ENCODE results near the gene SLC43A1.
"Not testable (repeated sequence)": the region's sequence is repeated elsewhere in the genome, so short reads cannot be mapped to it uniquely, and the experiment has no call there.

SLC43A1 gene

DNA sequence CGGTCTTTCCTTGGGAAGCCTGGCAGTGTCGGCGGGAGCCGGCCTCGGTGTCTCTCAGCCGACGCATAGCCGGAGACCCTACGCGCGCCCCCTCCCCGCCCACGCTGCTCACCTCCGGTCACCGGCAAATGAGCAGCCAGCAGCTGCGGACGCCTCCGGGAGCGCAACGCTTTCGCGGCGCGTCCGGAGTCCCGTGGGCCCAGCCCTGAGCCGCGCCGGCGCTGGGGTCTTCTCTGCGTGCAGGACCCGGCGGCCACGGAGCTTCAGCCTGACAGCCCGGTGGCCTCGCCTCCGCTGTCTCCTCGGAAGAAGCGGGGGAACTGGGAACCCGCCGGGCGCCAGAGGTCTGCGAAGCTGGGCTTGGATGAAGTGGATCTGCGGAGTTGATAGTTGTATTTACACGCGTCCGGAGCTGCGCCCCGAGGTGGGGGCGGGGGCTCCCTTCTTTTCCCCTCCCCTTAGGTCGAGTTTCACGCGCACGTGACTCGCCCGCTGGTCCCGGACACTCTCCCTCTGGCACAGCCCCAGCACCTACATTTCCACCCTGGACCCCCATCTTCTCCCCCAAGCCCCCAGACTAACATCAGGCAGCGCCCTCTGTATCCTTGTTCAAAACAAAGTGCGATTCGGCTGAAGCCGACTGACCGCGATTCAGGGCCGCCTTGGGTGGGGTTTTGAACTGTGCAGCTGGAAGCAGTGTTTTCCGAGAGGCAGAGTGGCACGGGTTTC, at the start of gene SLC43A1:
Gene SLC43A1 (minus strand): TSS at position 371 of the 729 bp plus-strand sequence. CDS start 1,591 bp downstream, outside the sequence.
- DNase-seq (ENCODE audit: low read depth) = no peak

DNA sequence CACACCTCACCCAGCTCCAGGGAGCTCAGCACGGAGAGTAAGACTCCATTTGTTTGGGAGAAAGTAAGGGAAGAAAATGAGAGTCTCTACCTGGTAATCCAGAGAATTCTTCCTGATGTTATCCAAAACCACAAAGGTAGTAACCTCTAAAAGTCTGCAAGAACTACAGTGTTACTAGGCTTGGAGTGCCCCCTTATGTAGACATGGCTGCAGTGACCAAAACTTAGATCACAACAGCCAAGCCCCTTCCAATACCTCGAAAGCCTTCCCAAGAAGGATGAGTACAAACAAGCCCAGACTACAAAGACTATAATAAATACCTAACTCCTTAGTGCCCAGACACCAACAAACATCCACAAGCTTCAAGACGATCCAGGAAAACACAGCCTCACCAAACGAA, 47.1 kb upstream of the SLC43A1 start:
- no peak for DNase-seq (ENCODE audit: low read depth)

DNA sequence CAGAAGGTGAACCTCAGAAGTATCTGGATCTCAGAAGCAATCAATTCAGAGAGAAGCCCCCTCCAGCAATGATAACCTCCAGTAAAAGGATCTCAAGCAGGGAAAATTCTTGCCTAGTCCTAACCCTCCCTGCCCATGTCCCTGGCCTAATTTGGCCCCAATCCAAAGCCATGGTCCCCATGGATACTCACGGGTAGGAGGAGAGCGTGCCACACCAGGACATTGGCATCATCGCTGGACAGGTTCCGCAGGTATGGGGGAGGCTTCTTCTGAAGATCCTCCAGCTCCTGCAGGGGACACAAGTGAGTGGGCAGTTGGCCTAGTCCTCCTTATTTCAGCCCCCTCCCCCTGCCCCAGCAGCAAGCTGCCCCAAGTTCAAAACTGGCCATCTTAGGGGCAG, 44.6 kb upstream of the SLC43A1 start:
- DNase-seq (ENCODE audit: low read depth) = no peak

DNA sequence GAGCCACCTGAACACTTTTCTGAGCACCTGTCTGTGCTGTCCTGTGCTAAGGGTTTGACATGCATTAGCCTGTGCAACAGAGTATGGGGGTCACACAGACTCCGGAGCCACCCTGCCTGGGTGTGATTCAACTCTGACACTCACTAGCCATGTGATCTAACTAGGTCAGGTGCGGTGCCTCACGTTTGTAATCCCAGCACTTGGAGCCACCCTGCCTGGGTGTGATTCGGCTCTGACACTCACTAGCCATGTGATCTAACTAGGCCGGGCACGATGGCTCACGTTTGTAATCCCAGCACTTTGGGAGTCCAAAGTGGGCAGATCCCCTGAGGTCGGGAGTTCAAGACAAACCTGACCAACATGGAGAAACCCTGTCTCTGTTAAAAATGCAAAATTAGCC, 40.5 kb upstream of the SLC43A1 start:
- no peak for DNase-seq (ENCODE audit: low read depth)

DNA sequence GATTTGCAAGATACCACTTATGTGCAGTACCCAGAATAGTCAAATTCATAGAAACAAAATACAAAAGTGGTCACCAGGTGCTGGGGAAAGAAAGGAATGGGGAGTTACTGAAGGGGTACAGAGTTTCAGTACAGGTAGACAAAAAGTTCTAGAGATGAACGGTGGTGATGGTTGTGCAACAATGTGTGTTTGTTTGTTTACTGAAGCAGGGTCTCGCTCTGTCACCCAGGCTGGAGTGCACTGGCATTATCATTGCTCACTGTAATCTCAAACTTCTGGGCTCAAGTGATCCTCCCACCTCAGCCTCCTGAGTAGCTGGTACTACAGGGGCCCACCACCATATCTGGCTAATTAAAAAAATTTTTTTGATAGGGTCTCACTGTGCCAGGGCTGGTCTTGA, 39.9 kb upstream of the SLC43A1 start:
- no peak for DNase-seq (ENCODE audit: low read depth)

DNA sequence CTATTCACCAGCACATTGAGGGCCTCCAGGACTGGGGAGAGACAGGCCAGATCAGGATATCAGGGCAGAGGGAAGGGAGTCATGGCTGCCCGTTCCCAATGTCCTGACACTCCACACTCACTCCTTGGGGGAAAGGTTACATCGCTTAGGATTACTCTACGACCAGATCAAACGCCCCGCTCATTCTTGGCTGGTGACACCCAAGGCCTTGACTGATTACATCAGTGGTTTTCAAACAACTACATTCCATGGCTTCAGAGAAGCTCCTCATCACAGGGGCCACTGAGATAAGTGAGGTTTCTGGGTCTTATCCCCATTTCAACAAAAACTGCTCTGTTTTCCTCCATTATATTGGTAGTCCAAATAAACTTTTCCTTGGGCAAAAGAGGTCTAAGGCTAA, 37.0 kb upstream of the SLC43A1 start:
- no peak for DNase-seq (ENCODE audit: low read depth)

DNA sequence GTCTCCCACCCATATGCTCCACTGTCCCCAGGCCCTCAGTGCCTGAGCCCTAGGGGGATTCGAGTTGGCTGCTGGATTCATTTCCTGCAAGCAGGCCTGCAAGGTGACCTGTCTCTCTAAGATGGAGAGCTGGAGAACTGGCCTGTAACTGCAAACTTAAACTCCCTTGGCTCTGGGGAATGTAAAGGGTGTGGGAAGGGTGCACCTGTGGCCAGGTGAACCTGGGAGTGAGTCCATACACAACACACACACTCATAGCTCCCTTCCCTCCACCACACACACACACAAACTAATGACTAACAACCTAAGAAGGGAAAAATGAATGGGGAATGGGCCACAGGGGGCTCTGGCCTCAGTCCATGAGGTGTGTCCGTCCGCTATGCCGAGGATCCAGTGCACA, 36.4 kb upstream of the SLC43A1 start:
- no peak for DNase-seq (ENCODE audit: low read depth)

DNA sequence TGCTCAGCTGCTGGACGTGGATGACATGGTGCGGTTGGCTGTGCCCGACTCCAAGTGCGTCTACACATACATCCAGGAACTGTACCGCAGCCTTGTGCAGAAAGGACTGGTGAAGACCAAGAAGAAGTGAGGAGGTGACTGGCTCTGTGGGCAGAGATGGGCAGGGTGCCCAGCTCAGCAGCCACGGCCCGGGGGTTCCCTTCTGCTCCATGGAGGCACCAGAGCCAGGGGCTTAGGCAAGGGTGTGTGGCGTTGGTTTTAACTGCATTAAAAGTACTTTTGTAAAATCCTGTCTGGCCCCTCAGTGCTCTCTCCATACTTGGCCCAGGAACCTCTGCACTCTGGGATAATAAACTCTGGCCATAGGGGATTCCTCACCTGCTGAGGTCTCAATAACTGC, 34.5 kb upstream of the SLC43A1 start:
- no peak for DNase-seq (ENCODE audit: low read depth)

DNA sequence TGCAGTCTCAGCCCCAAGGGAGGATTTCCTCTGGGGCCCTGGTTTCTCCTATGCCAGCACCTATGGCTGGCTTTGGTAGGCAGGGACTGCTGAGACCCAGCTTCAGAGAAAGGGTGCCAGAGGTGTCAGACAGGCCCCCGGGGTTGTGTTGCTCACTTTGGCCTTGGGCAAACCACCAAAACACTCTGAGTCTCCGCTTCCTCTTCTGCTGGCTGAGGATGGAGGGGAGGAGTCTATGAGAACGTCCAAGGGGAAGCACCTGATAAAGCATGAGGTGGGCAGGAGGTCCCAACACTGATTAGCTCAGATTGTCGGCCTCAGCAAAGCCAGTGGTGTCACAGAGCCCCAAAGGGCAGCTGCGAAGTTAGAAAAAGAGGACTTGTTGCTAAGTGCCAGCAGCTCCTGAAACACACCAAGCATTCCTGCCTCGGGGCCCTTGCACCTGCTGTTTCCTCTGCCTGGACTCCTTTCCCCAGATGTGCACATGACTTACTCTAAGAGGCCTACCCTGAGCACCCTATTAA, 32.4 kb upstream of the SLC43A1 start:
- no peak for DNase-seq (ENCODE audit: low read depth)

DNA sequence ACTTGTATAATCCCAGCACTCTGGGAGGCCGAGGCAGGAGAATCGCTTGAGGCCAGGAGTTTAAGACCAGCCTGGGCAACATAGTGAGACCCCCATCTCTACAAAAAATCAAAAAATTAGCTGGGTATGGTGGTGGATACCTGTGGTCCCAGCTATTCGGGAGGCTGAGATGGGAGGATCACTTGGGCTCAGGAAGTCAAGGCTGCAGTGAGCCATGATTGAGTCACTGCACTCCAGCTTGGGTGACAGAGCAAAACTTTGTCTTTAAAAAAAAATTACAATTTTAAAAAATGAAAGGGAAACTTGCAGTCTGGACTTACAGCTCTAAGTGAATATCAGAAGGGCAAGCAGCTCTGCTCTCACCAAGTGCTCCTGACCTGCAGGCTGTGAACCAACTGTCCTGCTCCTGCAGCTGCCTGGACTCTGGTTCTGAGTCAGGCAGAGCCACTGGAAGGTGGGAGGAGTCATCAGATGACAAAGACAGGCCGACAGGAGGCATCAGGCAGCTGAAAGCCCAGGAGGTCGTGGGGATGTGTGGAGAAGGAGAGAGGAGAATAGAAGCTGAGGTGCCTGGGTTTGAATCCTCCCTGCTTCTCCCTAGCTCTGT, 31.5 kb upstream of the SLC43A1 start:
- DNase-seq (ENCODE audit: low read depth) = no peak

DNA sequence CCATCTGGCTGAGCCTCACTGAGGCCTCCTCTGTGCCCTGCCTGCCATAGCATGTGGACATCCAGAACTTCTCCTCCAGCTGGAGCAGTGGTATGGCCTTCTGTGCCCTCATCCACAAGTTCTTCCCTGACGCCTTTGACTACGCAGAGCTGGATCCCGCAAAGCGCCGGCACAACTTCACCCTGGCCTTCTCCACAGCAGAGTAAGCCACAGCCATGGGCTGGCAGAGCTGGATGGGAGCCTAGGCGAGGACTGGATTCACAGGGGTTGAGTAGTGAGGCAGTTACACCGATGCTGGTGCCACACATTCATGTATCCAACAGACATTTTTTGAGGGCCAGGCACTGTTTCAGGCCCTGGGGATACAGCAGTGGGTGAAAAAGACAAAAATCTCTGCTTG, 30.9 kb upstream of the SLC43A1 start:
- DNase-seq (ENCODE audit: low read depth) = no peak

DNA sequence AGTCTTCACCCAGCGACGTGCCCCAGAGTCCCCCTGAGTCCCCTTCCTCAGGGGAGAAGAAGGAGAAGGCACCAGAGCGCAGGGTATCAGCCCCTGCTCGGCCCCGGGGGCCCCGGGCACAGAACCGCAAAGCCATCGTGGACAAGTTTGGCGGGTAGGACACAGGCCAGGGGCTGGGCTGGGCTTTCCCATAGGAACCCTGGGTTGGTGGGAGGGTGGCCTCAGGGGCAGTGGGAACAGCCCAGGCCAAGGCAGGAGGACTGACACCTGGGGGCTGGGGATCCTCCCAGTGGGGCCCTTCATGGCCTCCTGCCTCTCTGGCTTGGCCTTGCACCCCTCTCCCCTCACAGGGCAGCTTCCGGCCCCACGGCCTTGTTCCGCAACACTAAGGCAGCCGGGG, 30.4 kb upstream of the SLC43A1 start:
- no peak for DNase-seq (ENCODE audit: low read depth)

DNA sequence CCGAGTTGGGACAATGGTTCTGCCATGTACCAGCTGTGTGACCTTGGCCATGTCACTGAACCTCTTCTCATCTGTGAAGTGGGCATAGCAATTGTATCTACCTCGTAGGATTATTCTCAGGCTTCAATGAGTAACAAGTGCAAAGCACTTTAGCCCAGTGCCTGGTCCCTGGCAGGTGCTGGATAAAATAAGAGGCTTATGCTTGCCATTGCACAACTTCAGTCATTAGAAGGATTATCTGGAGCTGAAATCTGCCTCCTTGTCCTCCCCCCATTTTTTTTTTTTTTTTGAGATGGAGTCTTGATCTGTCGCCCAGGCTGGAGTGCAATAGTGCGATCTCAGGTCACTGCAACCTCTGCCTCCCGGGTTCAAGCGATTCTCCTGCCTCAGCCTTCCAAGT, 29.1 kb upstream of the SLC43A1 start:
- no peak for DNase-seq (ENCODE audit: low read depth)

DNA sequence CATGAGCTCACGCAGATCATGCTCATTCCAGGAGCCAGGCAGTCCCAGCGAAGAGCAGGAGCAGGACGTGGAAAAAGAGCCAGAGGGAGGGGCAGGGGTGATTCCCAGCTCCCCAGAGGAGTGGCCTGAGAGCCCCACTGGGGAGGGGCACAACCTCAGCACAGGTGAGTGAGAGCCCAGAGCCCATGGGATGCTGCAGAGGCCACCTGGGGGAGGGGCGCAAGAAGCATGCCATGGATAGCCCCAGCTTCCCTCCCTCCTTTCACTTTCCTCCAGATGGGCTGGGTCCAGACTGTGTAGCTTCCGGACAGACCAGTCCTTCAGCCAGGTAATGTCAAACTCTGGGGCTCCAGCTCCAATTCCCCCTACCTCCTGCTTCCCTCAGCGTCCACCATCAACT, 28.1 kb upstream of the SLC43A1 start:
- no peak for DNase-seq (ENCODE audit: low read depth)

DNA sequence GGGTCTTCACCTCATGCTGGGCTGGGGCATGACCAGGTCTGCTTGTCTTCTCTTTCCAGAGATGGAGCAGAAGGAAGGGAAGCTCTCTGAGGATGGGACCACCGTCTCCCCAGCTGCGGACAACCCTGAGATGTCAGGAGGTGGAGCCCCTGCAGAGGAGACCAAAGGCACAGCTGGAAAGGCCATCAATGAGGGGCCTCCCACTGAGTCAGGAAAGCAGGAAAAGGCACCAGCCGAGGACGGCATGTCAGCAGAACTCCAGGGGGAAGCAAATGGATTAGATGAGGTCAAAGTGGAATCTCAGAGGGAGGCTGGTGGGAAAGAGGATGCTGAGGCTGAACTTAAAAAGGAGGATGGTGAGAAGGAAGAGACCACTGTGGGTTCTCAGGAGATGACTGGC, 27.1 kb upstream of the SLC43A1 start:
- DNase-seq (ENCODE audit: low read depth) = no peak

DNA sequence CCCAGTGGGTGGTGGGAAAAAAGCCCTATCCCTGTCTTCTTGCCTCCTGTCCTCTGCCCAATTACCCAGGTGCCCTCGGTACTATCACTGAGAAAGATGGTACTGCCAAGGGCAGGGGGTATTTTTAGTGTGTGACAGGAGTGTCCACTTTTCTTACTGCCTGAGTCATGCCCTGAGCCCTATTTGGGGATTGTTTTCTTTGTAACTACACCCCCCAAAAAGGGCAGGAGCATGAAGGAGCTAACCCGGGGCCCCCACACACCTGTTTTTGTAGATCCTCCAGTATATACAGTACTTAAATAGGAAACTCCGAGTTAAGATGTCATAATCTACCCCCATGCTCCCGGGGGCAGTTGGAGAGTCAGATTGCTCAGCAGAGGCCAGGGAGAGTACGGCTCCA, 25.7 kb upstream of the SLC43A1 start:
- DNase-seq (ENCODE audit: low read depth) = no peak

DNA sequence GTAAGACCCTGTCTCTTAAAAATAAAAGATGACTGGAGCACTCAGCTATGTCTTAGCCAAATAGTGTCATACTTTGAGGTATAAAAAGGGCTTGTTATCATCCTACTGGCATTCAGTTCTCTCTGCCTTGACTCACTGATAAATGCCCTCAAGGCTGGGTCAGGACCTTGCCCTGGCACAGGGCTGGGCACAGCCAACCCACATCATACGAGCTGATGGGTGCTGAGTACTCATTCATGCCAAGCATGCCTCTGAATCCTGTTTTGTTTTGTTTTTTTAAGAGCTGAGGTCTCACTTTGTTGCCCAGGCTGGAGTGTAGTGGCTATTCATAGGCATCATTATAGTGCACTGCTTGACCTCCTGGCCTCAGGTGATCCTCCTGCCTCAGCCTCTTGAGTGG, 23.8 kb upstream of the SLC43A1 start:
- no peak for DNase-seq (ENCODE audit: low read depth)

DNA sequence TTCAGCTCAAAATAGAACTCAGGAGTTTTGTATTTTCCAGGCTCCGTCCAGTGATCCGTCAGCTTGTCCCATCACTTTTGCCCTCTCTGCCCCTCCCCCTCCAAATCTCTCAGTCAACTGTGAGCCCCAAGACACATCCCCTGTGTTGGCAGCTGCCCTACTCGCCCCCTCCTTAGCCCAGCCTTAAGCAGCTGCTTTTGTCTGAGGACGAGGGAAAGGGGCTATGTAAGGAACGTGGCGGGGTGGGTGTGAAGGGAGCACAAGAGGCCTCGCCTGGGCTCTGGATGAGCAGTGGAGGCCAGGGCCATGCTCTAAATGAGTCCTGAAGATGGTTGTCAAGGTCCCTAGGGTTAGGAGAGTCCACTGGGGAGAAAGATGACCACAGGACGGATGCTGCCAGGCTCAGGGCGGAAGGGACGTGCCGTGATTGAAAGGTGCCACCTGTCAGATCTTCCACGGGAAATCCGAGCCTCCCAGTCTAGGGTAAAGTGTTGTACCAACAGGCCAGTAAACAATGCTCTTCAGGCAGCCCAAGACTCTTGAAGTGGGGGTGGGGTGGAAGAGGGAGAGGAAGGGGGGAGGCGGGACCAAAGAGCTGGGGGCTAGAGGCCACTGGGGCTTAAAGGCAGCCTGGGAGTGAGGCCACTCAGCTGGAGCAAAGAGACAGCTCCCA, 21.6 kb upstream of the SLC43A1 start, which contains the start of gene SMTNL1:
Gene SMTNL1 (plus strand): TSS at position 649 of the 673 bp plus-strand sequence. CDS start 5,048 bp downstream, outside the sequence.
- no peak for DNase-seq (ENCODE audit: low read depth)

DNA sequence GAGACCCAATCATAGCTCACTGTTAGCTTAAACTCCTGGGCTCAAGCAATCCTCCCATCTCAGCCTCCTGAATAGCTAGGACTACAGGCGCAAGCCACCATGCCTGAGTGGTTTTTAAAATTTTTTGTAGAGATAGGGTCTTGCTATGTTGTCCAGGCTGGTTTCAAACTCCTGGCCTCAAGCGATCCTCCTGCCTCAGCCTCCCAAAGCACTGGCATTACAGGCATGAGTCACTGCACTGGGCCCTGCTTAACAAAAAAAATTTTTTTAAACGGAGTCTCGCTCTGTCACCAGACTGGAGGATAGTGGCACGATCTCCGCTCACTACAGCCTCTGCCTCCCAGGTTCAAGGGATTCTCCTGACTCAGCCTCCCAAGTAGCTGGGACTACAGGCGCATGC, 18.9 kb upstream of the SLC43A1 start:
- not testable (repeated sequence) for DNase-seq (ENCODE audit: low read depth)

DNA sequence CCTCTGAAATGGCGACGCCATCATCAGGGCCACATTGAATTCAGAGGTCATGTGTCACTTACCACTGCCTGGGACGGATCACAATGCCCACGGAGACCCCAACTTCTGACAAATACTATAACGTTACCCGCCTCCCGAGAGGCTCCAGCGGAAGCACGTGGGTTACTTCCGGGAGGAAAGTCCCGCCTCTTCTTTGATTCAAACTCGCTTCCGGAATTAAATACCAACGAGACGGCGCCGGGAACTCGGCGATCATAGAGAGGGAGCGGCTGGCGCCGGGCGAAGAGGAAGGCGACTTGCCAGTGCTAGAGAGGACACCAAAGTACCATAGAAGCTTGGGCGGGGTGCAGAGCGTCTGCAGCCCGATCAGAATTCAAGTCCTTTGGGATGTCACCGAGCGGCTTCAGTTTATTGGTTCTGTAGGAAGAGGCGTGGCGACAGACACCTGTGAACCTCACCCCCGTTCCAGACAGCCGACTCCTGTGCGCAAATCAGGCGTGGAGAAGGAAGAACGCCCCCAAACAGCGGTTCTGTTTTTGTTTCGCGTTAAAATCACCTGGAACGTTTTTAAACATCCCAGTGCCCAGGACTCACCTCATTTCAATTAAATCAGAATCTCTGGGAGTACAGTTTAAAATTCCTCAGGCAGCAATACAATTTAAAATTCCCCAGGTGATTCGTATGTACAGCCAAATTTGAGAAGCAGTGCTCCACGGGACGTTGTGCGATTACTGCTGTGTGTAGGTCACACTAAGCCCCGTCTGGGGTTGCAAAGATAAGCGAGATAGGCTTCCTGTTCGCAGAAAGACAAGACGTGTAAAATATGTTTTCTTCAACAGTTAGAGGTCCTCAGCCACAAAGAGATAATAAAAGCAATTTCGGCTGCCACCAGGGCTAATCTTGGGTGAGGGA, 15.3 kb upstream of the SLC43A1 start, which contains the start of gene TIMM10:
Gene TIMM10 (minus strand): TSS at position 159 of the 912 bp plus-strand sequence. CDS start 565 bp downstream, outside the sequence.
- peak; percentile 93 for DNase-seq (ENCODE audit: low read depth)

DNA sequence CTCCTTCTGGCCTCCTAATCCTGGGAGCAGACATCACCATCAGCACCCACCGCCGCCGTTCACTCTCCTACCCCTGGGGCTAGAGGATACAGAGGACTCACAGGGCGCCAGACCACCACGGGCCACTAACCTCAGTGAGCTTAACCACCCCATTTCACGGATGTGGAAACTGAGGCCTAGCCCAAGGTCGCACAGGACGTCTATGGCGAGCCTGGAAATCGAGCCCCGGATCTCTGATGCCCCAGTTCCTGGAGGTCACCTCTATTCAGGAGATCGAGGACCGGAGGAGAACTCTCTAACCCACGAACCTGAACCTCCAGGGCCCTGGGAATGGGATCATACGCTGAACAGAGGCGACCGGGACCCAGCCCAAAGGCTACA, 14.7 kb upstream of the SLC43A1 start:
- no peak for DNase-seq (ENCODE audit: low read depth)

DNA sequence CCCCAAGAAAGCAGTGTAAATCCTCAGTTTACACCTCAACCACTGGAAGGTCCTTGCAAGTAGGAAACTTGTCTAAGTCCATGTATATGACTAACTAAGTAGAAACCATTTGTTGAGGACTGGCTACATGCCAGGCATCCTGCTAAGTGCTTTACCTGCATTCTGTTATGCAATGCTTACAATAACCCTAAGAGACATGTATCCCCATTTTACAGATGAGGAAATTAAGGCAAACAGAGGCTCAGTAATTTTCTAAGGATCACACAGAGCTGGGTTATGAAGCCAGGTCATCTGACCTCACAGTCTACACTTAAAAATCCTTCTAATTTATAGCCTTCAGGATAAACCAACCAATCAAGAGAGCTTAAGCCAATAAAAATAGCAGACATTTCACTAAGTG, 13.5 kb upstream of the SLC43A1 start:
- no peak for DNase-seq (ENCODE audit: low read depth)
